Measurements from ENCODE around the gene ANG.

ANG gene

DNA sequence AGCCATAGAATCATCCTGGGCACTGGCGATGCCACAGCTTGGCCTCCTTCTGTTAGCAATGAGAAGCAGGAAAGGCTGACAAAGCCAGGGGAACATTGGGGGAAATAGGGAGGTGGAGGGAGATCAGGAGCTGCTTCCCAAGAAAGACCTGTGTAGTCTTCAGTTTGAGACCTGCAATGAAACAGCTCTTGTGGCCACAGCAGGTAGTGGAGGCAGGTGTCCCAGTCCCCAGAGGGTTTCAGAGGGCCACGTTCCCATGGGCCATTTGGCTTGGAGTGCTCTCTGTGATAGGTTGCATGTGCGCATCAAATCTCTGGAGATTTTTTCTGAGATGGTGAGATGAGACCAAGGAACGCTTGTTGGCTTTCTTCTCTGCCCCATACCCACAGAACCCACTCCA, 32.7 kb upstream of the ANG start:
- TF ChIP-seq, protein P1, sequence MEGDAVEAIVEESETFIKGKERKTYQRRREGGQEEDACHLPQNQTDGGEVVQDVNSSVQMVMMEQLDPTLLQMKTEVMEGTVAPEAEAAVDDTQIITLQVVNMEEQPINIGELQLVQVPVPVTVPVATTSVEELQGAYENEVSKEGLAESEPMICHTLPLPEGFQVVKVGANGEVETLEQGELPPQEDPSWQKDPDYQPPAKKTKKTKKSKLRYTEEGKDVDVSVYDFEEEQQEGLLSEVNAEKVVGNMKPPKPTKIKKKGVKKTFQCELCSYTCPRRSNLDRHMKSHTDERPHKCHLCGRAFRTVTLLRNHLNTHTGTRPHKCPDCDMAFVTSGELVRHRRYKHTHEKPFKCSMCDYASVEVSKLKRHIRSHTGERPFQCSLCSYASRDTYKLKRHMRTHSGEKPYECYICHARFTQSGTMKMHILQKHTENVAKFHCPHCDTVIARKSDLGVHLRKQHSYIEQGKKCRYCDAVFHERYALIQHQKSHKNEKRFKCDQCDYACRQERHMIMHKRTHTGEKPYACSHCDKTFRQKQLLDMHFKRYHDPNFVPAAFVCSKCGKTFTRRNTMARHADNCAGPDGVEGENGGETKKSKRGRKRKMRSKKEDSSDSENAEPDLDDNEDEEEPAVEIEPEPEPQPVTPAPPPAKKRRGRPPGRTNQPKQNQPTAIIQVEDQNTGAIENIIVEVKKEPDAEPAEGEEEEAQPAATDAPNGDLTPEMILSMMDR (IDR thresholded peaks at IDR 0.05; ENCODE audit: low read depth, low read length) = no peak
- DNase-seq (ENCODE audit: low read depth in 2 of 2) = no peak
- no peak overlapping the region for H3K4me3 ChIP-seq (replicated peaks in 1 of 2; ENCODE audit: low read depth in 2 of 2, low read length in 2 of 2)

DNA sequence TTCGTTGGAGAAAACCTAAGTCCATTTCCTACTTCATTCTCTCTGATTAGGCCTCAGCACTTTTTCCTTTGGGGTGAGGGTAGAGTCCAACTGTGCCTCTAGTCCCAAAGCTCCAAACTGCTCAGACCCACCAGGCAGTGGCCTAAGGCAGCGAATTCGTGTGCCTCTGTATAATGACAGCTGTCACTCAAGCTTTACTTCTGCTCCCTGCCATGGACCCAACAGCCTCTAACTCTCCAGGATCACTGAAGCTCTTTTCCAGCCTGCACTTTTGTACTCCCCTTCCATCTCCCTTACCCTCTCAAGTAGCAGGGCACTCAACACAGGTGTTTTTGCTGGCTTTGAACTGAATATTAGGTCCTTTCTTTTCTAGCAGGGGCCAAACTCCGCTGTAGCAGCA, 32.3 kb upstream of the ANG start:
- no peak overlapping the region for H3K4me3 ChIP-seq (replicated peaks in 1 of 2; ENCODE audit: low read depth in 2 of 2, low read length in 2 of 2)
- TF ChIP-seq, protein P1 (IDR thresholded peaks at IDR 0.05; ENCODE audit: low read depth, low read length) = no peak

DNA sequence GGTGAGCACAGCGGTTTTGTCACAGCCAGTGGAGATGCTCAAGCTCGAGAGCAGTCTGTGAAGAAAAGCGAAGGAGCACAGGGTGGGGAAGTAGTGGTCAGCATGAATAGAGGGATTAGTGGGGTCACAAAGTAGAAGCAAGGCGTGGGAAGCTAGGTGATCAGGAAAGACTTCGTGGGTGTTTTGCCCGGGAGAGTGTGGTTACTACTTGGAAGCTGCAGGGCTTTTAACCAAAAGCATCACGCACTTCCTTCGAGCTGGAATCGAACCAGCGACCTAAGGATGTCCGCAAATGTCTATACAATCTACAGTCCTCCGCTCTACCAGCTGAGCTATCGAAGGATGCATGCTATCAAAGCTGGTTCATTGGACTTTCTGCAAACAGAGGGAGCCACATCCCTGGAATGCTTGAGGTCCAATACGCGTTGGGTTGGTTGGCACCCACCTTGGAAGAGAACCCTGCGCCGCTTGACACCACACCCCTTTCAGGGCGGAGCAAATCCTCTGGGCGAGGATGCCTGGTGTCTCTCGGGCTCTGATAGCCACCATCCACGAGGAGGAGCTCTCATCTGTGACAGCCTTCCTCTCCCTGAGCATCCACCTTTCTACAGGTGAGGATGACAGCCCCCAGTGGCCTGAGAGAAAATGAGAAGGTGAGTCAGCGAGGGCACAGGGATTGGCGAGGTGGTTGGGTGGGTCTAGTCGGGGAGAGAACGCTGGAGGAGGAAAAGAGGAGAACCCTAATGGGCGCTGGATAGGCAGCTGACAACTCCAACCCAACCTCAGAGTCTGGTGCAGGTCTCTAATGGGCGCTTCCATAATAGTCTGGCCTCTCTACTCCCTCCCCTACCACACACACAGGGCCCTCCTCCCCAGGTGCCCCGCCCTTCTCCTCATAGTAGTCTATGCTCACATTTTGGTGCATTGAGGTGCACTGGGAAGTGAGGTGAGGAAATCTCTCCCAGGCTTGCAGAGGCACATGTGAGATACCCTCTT, 31.1 kb upstream of the ANG start:
- DNase-seq (ENCODE audit: low read depth in 2 of 2) = peak in 1 of 2 donors; percentile 71
- no peak overlapping the region for H3K4me3 ChIP-seq (replicated peaks in 1 of 2; ENCODE audit: low read depth in 2 of 2, low read length in 2 of 2)
- TF ChIP-seq, protein P1 (IDR thresholded peaks at IDR 0.05; ENCODE audit: low read depth, low read length) = no peak

More for the DNA sequence above, 32.3 kb upstream of the ANG start:
- DNase-seq (ENCODE audit: low read depth in 2 of 2) = no peak

DNA sequence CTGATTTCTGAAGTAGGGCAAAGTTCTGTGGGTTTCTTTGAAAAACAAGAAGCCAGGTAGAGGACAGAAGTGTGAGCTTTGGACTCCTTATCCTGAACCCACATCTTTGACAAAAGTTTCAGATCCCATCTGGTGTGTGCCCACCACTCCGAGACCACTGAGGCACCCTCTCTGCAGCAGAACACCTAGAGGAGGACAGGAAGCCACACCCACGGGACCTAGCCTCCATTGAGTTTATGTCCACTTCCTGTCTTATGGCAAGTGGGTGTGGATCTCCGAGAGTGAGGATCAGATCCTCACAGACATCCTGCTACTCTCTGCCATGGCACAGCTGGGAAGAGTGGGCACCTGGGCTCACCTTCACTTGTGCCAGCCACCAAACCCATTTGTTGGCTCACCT, 30.3 kb upstream of the ANG start:
- DNase-seq (ENCODE audit: low read depth in 2 of 2) = no peak
- no peak overlapping the region for H3K4me3 ChIP-seq (replicated peaks in 1 of 2; ENCODE audit: low read depth in 2 of 2, low read length in 2 of 2)
- TF ChIP-seq, protein P1 (IDR thresholded peaks at IDR 0.05; ENCODE audit: low read depth, low read length) = no peak

DNA sequence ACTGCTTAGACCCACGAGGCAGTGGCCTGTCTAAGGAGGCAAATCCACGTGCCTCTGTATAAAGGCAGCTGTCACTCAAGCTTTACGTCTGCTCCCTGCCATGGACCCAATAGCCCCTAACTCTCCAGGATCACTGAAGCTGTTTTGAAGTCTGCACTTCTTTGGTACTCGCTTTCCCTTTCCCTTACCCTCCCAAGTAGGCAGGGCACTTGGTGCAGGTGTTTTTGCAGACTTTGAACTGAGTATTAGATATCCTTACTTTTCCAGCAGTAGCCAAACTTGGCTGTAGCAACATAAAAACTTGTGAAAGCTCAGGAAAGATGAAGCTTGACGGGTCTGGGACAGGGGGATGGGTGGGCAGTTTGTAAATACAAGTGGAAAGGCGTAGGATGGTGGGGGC, 29.2 kb upstream of the ANG start:
- DNase-seq (ENCODE audit: low read depth in 2 of 2) = no peak
- no peak overlapping the region for H3K4me3 ChIP-seq (replicated peaks in 1 of 2; ENCODE audit: low read depth in 2 of 2, low read length in 2 of 2)
- TF ChIP-seq, protein P1 (IDR thresholded peaks at IDR 0.05; ENCODE audit: low read depth, low read length) = no peak

DNA sequence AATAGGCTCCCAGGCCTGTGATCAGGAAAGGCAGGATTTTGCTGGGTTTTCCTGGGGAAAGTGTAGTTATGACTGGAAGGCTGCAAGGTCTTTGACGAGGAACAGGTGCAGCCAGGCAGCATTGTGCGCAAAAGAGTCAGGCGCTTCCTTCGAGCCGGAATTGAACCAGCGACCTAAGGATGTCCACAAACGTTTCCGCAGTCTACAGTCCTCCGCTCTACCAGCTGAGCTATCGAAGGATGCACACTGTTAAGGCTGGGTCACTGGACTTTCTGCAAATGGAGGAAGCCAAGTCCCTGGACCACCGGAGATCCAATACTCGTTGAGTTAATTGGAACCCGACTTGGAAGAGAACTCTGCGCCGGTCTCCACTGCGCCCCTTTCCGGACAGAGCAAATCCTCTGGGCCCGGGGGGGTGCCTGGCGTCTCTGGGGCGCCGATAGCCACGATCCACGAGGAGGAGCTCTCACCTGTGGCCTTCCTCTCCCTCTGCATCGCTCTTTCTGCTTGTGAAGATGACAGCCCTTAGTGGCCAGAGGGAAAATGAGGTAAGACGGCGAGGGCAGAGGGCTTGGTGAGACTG, 28.7 kb upstream of the ANG start:
- DNase-seq (ENCODE audit: low read depth in 2 of 2) = peak in 1 of 2 donors; percentile 21
- no peak overlapping the region for H3K4me3 ChIP-seq (replicated peaks in 1 of 2; ENCODE audit: low read depth in 2 of 2, low read length in 2 of 2)
- TF ChIP-seq, protein P1 (IDR thresholded peaks at IDR 0.05; ENCODE audit: low read depth, low read length) = no peak

All from cardiac fibroblast (primary cell).